H1 (cell line): ENCODE results near the gene ZSCAN25. TPM values are rescaled to one million over a fixed set of nuclear protein-coding genes. Genes with fewer than 3 reads are reported as not detected.

Experiments used
- ATF2 ChIP-seq: IDR thresholded peaks from 2 replicates; pipeline ENCODE4 v1.6.1; 2012; ENCODE audit warnings: low read length, inconsistent platforms
- BACH1 ChIP-seq: IDR thresholded peaks from 2 replicates; pipeline ENCODE4 v1.6.1; 2012; ENCODE audit warnings: low read length, improper control_type of control experiment
- CREB1 ChIP-seq: IDR thresholded peaks from 2 replicates; pipeline ENCODE4 v1.6.1; 2012; ENCODE audit warnings: inconsistent platforms
- KDM1A ChIP-seq: fragments of 200-600, 300-600 bp; sonication (generic); IDR thresholded peaks from 2 replicates; pipeline ENCODE4 v1.7.1; 2016; ENCODE audit warnings: mild to moderate bottlenecking, low read length, borderline replicate concordance
- NANOG ChIP-seq: IDR thresholded peaks from 2 replicates; pipeline ENCODE4 v1.6.1; 2011; ENCODE audit warnings: low read length, low read depth, mild to moderate bottlenecking, inconsistent platforms; ENCODE audit not compliant: insufficient read depth, poor library complexity, severe bottlenecking
- polyA plus RNA-seq, 7 experiments: library from polyadenylated mRNA; depleted of rRNA in 3 of 7; stranded (reverse) in 5 of 7; unstranded in 2 of 7; fragments of >200 nt in 5 of 7; fragments of 200-250 nt in 2 of 7; gene quantifications; 1 replicate in 5 of 7; 2 replicates in 1 of 7; 4 replicates in 1 of 7; pipeline versions ENCODE4 v1.2.1 to v1.2.3, GENCODE V29; 2011 to 2013; ENCODE audit warnings: missing spikeins in 2 of 7, mixed read lengths in 2 of 7
- total RNA-seq: library from RNA; stranded (reverse); fragmentation: NEBNext Ultra II Directional; extraction: Animal tissue kit (Norgen Biotek cat#: 25700); gene quantifications from 2 replicates; pipeline ENCODE4 v1.2.1, GENCODE V29; 2021
- TF ChIP-seq, protein P1 (sequence below): fragments of 300-600 bp; sonication (generic); IDR thresholded peaks from 2 replicates; pipeline ENCODE4 v1.7.1; 2012; ENCODE audit warnings: low read length, moderate library complexity, mild to moderate bottlenecking, inconsistent platforms; ENCODE audit not compliant: insufficient replicate concordance

ZSCAN25 gene
- total and polyA plus RNA-seq, 2 of the 8 experiments (the other 6 are each of a cell fraction or from before 2014, with no cell fraction given), result 10.1 to 18.6 TPM

DNA sequence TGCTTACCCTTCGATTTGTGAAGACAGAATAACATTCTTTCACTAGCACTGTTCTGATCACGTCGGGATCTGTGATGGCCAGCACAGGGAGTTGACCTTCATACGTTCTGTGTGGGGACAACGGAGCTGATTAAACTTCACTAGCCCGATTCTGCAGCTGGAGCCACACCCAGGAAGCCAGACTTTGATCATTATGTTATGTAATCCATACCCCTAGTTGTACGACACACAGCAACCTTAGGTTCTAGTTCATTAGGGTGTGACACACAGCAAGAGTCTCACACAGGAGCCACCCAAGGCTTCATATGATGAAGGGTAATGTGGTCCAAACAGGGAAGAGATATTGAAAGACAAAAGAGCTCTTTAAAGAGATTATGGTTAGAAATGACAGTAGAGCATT, 55.8 kb downstream of the ZSCAN25 start (continued):
- TF ChIP-seq, protein P1, sequence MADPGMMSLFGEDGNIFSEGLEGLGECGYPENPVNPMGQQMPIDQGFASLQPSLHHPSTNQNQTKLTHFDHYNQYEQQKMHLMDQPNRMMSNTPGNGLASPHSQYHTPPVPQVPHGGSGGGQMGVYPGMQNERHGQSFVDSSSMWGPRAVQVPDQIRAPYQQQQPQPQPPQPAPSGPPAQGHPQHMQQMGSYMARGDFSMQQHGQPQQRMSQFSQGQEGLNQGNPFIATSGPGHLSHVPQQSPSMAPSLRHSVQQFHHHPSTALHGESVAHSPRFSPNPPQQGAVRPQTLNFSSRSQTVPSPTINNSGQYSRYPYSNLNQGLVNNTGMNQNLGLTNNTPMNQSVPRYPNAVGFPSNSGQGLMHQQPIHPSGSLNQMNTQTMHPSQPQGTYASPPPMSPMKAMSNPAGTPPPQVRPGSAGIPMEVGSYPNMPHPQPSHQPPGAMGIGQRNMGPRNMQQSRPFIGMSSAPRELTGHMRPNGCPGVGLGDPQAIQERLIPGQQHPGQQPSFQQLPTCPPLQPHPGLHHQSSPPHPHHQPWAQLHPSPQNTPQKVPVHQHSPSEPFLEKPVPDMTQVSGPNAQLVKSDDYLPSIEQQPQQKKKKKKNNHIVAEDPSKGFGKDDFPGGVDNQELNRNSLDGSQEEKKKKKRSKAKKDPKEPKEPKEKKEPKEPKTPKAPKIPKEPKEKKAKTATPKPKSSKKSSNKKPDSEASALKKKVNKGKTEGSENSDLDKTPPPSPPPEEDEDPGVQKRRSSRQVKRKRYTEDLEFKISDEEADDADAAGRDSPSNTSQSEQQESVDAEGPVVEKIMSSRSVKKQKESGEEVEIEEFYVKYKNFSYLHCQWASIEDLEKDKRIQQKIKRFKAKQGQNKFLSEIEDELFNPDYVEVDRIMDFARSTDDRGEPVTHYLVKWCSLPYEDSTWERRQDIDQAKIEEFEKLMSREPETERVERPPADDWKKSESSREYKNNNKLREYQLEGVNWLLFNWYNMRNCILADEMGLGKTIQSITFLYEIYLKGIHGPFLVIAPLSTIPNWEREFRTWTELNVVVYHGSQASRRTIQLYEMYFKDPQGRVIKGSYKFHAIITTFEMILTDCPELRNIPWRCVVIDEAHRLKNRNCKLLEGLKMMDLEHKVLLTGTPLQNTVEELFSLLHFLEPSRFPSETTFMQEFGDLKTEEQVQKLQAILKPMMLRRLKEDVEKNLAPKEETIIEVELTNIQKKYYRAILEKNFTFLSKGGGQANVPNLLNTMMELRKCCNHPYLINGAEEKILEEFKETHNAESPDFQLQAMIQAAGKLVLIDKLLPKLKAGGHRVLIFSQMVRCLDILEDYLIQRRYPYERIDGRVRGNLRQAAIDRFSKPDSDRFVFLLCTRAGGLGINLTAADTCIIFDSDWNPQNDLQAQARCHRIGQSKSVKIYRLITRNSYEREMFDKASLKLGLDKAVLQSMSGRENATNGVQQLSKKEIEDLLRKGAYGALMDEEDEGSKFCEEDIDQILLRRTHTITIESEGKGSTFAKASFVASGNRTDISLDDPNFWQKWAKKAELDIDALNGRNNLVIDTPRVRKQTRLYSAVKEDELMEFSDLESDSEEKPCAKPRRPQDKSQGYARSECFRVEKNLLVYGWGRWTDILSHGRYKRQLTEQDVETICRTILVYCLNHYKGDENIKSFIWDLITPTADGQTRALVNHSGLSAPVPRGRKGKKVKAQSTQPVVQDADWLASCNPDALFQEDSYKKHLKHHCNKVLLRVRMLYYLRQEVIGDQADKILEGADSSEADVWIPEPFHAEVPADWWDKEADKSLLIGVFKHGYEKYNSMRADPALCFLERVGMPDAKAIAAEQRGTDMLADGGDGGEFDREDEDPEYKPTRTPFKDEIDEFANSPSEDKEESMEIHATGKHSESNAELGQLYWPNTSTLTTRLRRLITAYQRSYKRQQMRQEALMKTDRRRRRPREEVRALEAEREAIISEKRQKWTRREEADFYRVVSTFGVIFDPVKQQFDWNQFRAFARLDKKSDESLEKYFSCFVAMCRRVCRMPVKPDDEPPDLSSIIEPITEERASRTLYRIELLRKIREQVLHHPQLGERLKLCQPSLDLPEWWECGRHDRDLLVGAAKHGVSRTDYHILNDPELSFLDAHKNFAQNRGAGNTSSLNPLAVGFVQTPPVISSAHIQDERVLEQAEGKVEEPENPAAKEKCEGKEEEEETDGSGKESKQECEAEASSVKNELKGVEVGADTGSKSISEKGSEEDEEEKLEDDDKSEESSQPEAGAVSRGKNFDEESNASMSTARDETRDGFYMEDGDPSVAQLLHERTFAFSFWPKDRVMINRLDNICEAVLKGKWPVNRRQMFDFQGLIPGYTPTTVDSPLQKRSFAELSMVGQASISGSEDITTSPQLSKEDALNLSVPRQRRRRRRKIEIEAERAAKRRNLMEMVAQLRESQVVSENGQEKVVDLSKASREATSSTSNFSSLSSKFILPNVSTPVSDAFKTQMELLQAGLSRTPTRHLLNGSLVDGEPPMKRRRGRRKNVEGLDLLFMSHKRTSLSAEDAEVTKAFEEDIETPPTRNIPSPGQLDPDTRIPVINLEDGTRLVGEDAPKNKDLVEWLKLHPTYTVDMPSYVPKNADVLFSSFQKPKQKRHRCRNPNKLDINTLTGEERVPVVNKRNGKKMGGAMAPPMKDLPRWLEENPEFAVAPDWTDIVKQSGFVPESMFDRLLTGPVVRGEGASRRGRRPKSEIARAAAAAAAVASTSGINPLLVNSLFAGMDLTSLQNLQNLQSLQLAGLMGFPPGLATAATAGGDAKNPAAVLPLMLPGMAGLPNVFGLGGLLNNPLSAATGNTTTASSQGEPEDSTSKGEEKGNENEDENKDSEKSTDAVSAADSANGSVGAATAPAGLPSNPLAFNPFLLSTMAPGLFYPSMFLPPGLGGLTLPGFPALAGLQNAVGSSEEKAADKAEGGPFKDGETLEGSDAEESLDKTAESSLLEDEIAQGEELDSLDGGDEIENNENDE, result no peak
- TF ChIP-seq ATF2 (no peak), NANOG (no peak), CREB1 (no peak), BACH1 (no peak), KDM1A (no peak)
